ENCODE results near the gene GFOD2.

The GFOD2 gene

GRCh38 chr16:67661101-67661761, 57.9 kb downstream of the GFOD2 start:
- Histone ChIP-seq H3K9me3 (ENCODE audit: control insufficient read depth in 1 of 2, low read length in 2 of 2) (no peaks in the 10 kb centered on the region), H3K9ac (ENCODE audit: low read depth in 1 of 2, low read length in 2 of 2) (peak overlapping the region; percentile 80 to 84), H3K36me3 (ENCODE audit: control insufficient read depth in 1 of 2, insufficient read depth in 2 of 2, low read length in 2 of 2) (peaks cover 5 to 9% of the 10 kb centered on the region in 2 donors), H3K4me1 (ENCODE audit: control insufficient read depth in 1 of 2, insufficient read depth in 2 of 2, low read length in 2 of 2) (peaks cover 12 to 30% of the 10 kb centered on the region in 2 donors), H3K4me3 (ENCODE audit: low read depth in 1 of 2, low read length in 2 of 2) (peak overlapping the region; percentile 89 to 95), H3K27ac (ENCODE audit: low read depth, low read length) (no peak overlapping the region), H3K27me3 (ENCODE audit: control insufficient read depth in 1 of 2, insufficient read depth in 2 of 2, low read length in 2 of 2) (no peaks in the 10 kb centered on the region)

GRCh38 chr16:67660564-67661028, 58.5 kb downstream of the GFOD2 start, which contains the start of gene PARD6A:
Gene PARD6A, plus strand, starts transcription at chr16:67660960. Its CDS starts 79 bp downstream, at chr16:67661039.
- Histone ChIP-seq H3K4me1 (ENCODE audit: control insufficient read depth in 1 of 2, insufficient read depth in 2 of 2, low read length in 2 of 2) (peaks cover 7 to 25% of the 10 kb centered on the region in 2 donors), H3K9me3 (ENCODE audit: control insufficient read depth in 1 of 2, low read length in 2 of 2) (no peaks in the 10 kb centered on the region), H3K27ac (ENCODE audit: low read depth, low read length) (peak within 1 kb of the TSS; percentile 98), H3K36me3 (ENCODE audit: control insufficient read depth in 1 of 2, insufficient read depth in 2 of 2, low read length in 2 of 2) (peaks cover 5 to 9% of the 10 kb centered on the region in 2 donors), H3K4me3 (ENCODE audit: low read depth in 1 of 2, low read length in 2 of 2) (peak within 1 kb of the TSS; percentile 89 to 95), H3K9ac (ENCODE audit: low read depth in 1 of 2, low read length in 2 of 2) (peak within 1 kb of the TSS; percentile 84 to 93), H3K27me3 (ENCODE audit: control insufficient read depth in 1 of 2, insufficient read depth in 2 of 2, low read length in 2 of 2) (peaks cover 0 to 1% of the 10 kb centered on the region in 2 donors)

- Histone ChIP-seq H3K9ac (ENCODE audit: low read depth in 1 of 2, low read length in 2 of 2) (peak within 1 kb of the TSS; percentile 84 to 93), H3K9me3 (ENCODE audit: control insufficient read depth in 1 of 2, low read length in 2 of 2) (no peaks in the 10 kb centered on the region), H3K4me1 (ENCODE audit: control insufficient read depth in 1 of 2, insufficient read depth in 2 of 2, low read length in 2 of 2) (peaks cover 6 to 25% of the 10 kb centered on the region in 2 donors), H3K27ac (ENCODE audit: low read depth, low read length) (peak within 1 kb of the TSS; percentile 98), H3K36me3 (ENCODE audit: control insufficient read depth in 1 of 2, insufficient read depth in 2 of 2, low read length in 2 of 2) (peaks cover 5 to 9% of the 10 kb centered on the region in 2 donors), H3K4me3 (ENCODE audit: low read depth in 1 of 2, low read length in 2 of 2) (peak within 1 kb of the TSS; percentile 89 to 95), H3K27me3 (ENCODE audit: control insufficient read depth in 1 of 2, insufficient read depth in 2 of 2, low read length in 2 of 2) (peaks cover under 1 to 7% of the 10 kb centered on the region in 2 donors)
These were observed 59.2 kb downstream of the GFOD2 start, which contains the start of gene ACD for GRCh38 chr16:67659675-67660563. Gene ACD, minus strand, starts transcription at chr16:67660260. Its CDS starts 40 bp downstream, at chr16:67660220.

GRCh38 chr16:67658849-67659674, 60.1 kb downstream of the GFOD2 start:
- Histone ChIP-seq H3K4me3 (ENCODE audit: low read depth in 1 of 2, low read length in 2 of 2) (peak overlapping the region; percentile 89 to 95), H3K27me3 (ENCODE audit: control insufficient read depth in 1 of 2, insufficient read depth in 2 of 2, low read length in 2 of 2) (peaks cover 9 to 15% of the 10 kb centered on the region in 2 donors), H3K4me1 (ENCODE audit: control insufficient read depth in 1 of 2, insufficient read depth in 2 of 2, low read length in 2 of 2) (peaks cover 6 to 25% of the 10 kb centered on the region in 2 donors), H3K9ac (ENCODE audit: low read depth in 1 of 2, low read length in 2 of 2) (peak overlapping the region; percentile 84 to 93), H3K36me3 (ENCODE audit: control insufficient read depth in 1 of 2, insufficient read depth in 2 of 2, low read length in 2 of 2) (peaks cover 5 to 9% of the 10 kb centered on the region in 2 donors), H3K9me3 (ENCODE audit: control insufficient read depth in 1 of 2, low read length in 2 of 2) (no peaks in the 10 kb centered on the region), H3K27ac (ENCODE audit: low read depth, low read length) (no peak overlapping the region)

GRCh38 chr16:67657751-67658518, 61.2 kb downstream of the GFOD2 start:
- peaks cover 13 to 22% of the 10 kb centered on the region in 2 donors for H3K27me3 ChIP-seq (ENCODE audit: control insufficient read depth in 1 of 2, insufficient read depth in 2 of 2, low read length in 2 of 2)
- H3K36me3 ChIP-seq (ENCODE audit: control insufficient read depth in 1 of 2, insufficient read depth in 2 of 2, low read length in 2 of 2), result peaks cover 5 to 9% of the 10 kb centered on the region in 2 donors
- no peak overlapping the region for H3K9ac ChIP-seq (ENCODE audit: low read depth in 1 of 2, low read length in 2 of 2)
- peaks cover 6 to 27% of the 10 kb centered on the region in 2 donors for H3K4me1 ChIP-seq (ENCODE audit: control insufficient read depth in 1 of 2, insufficient read depth in 2 of 2, low read length in 2 of 2)
- no peak overlapping the region for H3K4me3 ChIP-seq (ENCODE audit: low read depth in 1 of 2, low read length in 2 of 2)
- no peak overlapping the region for H3K27ac ChIP-seq (ENCODE audit: low read depth, low read length)
- no peaks in the 10 kb centered on the region for H3K9me3 ChIP-seq (ENCODE audit: control insufficient read depth in 1 of 2, low read length in 2 of 2)

GRCh38 chr16:67657017-67657608, 62.0 kb downstream of the GFOD2 start:
- Histone ChIP-seq H3K27me3 (ENCODE audit: control insufficient read depth in 1 of 2, insufficient read depth in 2 of 2, low read length in 2 of 2) (peaks cover 17 to 22% of the 10 kb centered on the region in 2 donors), H3K36me3 (ENCODE audit: control insufficient read depth in 1 of 2, insufficient read depth in 2 of 2, low read length in 2 of 2) (peaks cover 5 to 9% of the 10 kb centered on the region in 2 donors), H3K4me1 (ENCODE audit: control insufficient read depth in 1 of 2, insufficient read depth in 2 of 2, low read length in 2 of 2) (peaks cover 6 to 27% of the 10 kb centered on the region in 2 donors), H3K4me3 (ENCODE audit: low read depth in 1 of 2, low read length in 2 of 2) (no peak overlapping the region), H3K9me3 (ENCODE audit: control insufficient read depth in 1 of 2, low read length in 2 of 2) (no peaks in the 10 kb centered on the region), H3K27ac (ENCODE audit: low read depth, low read length) (no peak overlapping the region), H3K9ac (ENCODE audit: low read depth in 1 of 2, low read length in 2 of 2) (no peak overlapping the region)

- no peaks in the 10 kb centered on the region for H3K9me3 ChIP-seq (ENCODE audit: control insufficient read depth in 1 of 2, low read length in 2 of 2)
- H3K27me3 ChIP-seq (ENCODE audit: control insufficient read depth in 1 of 2, insufficient read depth in 2 of 2, low read length in 2 of 2), result peaks cover 23 to 27% of the 10 kb centered on the region in 2 donors
- H3K9ac ChIP-seq (ENCODE audit: low read depth in 1 of 2, low read length in 2 of 2), result no peak overlapping the region
- H3K4me1 ChIP-seq (ENCODE audit: control insufficient read depth in 1 of 2, insufficient read depth in 2 of 2, low read length in 2 of 2), result peaks cover 6 to 24% of the 10 kb centered on the region in 2 donors
- no peak overlapping the region for H3K27ac ChIP-seq (ENCODE audit: low read depth, low read length)
- peaks cover 5 to 9% of the 10 kb centered on the region in 2 donors for H3K36me3 ChIP-seq (ENCODE audit: control insufficient read depth in 1 of 2, insufficient read depth in 2 of 2, low read length in 2 of 2)
- no peak overlapping the region for H3K4me3 ChIP-seq (ENCODE audit: low read depth in 1 of 2, low read length in 2 of 2)
These were observed 62.6 kb downstream of the GFOD2 start for GRCh38 chr16:67656344-67657016.

GRCh38 chr16:67655363-67655762, 63.8 kb downstream of the GFOD2 start:
- H3K36me3 ChIP-seq (ENCODE audit: control insufficient read depth in 1 of 2, insufficient read depth in 2 of 2, low read length in 2 of 2), result peaks cover 5 to 9% of the 10 kb centered on the region in 2 donors
- no peak overlapping the region for H3K4me3 ChIP-seq (ENCODE audit: low read depth in 1 of 2, low read length in 2 of 2)
- peaks cover 6 to 16% of the 10 kb centered on the region in 2 donors for H3K4me1 ChIP-seq (ENCODE audit: control insufficient read depth in 1 of 2, insufficient read depth in 2 of 2, low read length in 2 of 2)
- H3K27ac ChIP-seq (ENCODE audit: low read depth, low read length), result no peak overlapping the region
- H3K9ac ChIP-seq (ENCODE audit: low read depth in 1 of 2, low read length in 2 of 2), result no peak overlapping the region
- peaks cover 32 to 38% of the 10 kb centered on the region in 2 donors for H3K27me3 ChIP-seq (ENCODE audit: control insufficient read depth in 1 of 2, insufficient read depth in 2 of 2, low read length in 2 of 2)
- no peaks in the 10 kb centered on the region for H3K9me3 ChIP-seq (ENCODE audit: control insufficient read depth in 1 of 2, low read length in 2 of 2)
